MV-4-11 (cell line): ENCODE data around the gene PCDHB5.
"Not testable (repeated sequence)": the region's sequence is repeated elsewhere in the genome, so short reads cannot be mapped to it uniquely, and the experiment has no call there.

Experiments
- DNase-seq: peaks from one replicate; lab custom pipeline; 2025; lab: John Stamatoyannopoulos, UW

The PCDHB5 gene

GRCh38 chr5:141152096-141152495, 17.1 kb downstream of the PCDHB5 start:
- DNase-seq: not testable (repeated sequence)

- DNase-seq: no peak
Observed at GRCh38 chr5:141155540-141156374, 20.8 kb downstream of the PCDHB5 start.

- not testable (repeated sequence) for DNase-seq
Observed at GRCh38 chr5:141157356-141157755, 22.4 kb downstream of the PCDHB5 start.

GRCh38 chr5:141157901-141158300, 22.9 kb downstream of the PCDHB5 start:
- DNase-seq: not testable (repeated sequence)

GRCh38 chr5:141172381-141173204, 37.6 kb downstream of the PCDHB5 start, which contains the start of gene PCDHB7:
TSS of gene PCDHB7 (plus strand) at chr5:141172644. CDS start at chr5:141172836, 192 bp downstream.
- DNase-seq: no peak

GRCh38 chr5:141174291-141175104, 39.5 kb downstream of the PCDHB5 start:
- not testable (repeated sequence) for DNase-seq

- DNase-seq: no peak
Observed at GRCh38 chr5:141175933-141176332, 40.9 kb downstream of the PCDHB5 start.

GRCh38 chr5:141177577-141178191, 42.7 kb downstream of the PCDHB5 start, which contains the start of gene PCDHB8:
TSS of gene PCDHB8 (plus strand) at chr5:141177790. CDS start at chr5:141178035, 245 bp downstream.
- not testable (repeated sequence) for DNase-seq

GRCh38 chr5:141179371-141179770, 44.4 kb downstream of the PCDHB5 start:
- DNase-seq: not testable (repeated sequence)

- not testable (repeated sequence) for DNase-seq
Observed at GRCh38 chr5:141179876-141180275, 44.9 kb downstream of the PCDHB5 start.

- no peak for DNase-seq
Observed at GRCh38 chr5:141180313-141180712, 45.3 kb downstream of the PCDHB5 start.

GRCh38 chr5:141182248-141182647, 47.2 kb downstream of the PCDHB5 start, which contains the start of gene PCDHB16:
TSS of gene PCDHB16 (plus strand) at chr5:141182387. CDS start at chr5:141182560, 173 bp downstream.
- no peak for DNase-seq

GRCh38 chr5:141184117-141184855, 49.3 kb downstream of the PCDHB5 start:
- not testable (repeated sequence) for DNase-seq

- DNase-seq: peak; percentile 21
Observed at GRCh38 chr5:141186897-141187512, 52.0 kb downstream of the PCDHB5 start, which contains the start of gene PCDHB9. TSS of gene PCDHB9 (plus strand) at chr5:141187161. CDS start at chr5:141187319, 158 bp downstream.
